Natural killer cell (primary cell): ENCODE measurements around the gene IZUMO4. TPM values are rescaled to one million over a fixed set of nuclear protein-coding genes. Genes with fewer than 3 reads are reported as not detected.

Experiments
- ATAC-seq, 3 donors: fragments of 150-1000 bp in 2 of 3; fragments of 200-7000 bp in 1 of 3; cut with Tn5 transposase; 1 replicate in 1 of 3; 2 replicates in 2 of 3; pipeline ENCODE4 v1.10.0; 2021; ENCODE audit warnings: mild to moderate bottlenecking in 2 of 3, moderate library complexity in 2 of 3
- DNase-seq, 2 donors: peaks; one replicate each; pipeline versions ENCODE4 v3.0.0 to v3.0.0-alpha.2; 2013 to 2021; ENCODE audit warnings: mixed read lengths in 1 of 2
- H3K27ac ChIP-seq: one replicate; pipeline ENCODE4 v1.5.1; 2013; ENCODE audit warnings: mild to moderate bottlenecking, low read length
- H3K27me3 ChIP-seq: one replicate; pipeline ENCODE4 v1.6.1; 2013; ENCODE audit warnings: low read length; ENCODE audit not compliant: control insufficient read depth, insufficient read depth
- H3K36me3 ChIP-seq: one replicate; pipeline ENCODE4 v1.6.1; 2013; ENCODE audit warnings: low read length; ENCODE audit not compliant: control insufficient read depth, insufficient read depth
- H3K4me1 ChIP-seq: one replicate; pipeline ENCODE4 v1.6.1; 2013; ENCODE audit warnings: low read length; ENCODE audit not compliant: control insufficient read depth, insufficient read depth
- H3K4me3 ChIP-seq: one replicate; pipeline ENCODE4 v1.5.1; 2013; ENCODE audit warnings: low read length
- H3K9me3 ChIP-seq: one replicate; pipeline ENCODE4 v1.6.1; 2013; ENCODE audit warnings: low read length; ENCODE audit not compliant: control insufficient read depth, insufficient read depth
- H3K27ac Mint-ChIP-seq, 2 donors: one replicate each; pipeline ENCODE4 v1.8.0; 2022; ENCODE audit warnings: mild to moderate bottlenecking in 2 of 2, mixed read lengths in 2 of 2, moderate library complexity in 1 of 2
- H3K27me3 Mint-ChIP-seq, 2 donors: one replicate each; pipeline ENCODE4 v1.8.0; 2022; ENCODE audit warnings: low read depth in 2 of 2, mixed read lengths in 2 of 2
- H3K36me3 Mint-ChIP-seq: one replicate; pipeline ENCODE4 v1.8.0; 2022; ENCODE audit warnings: mixed read lengths
- H3K4me1 Mint-ChIP-seq, 2 donors: one replicate each; pipeline ENCODE4 v1.8.0; 2022; ENCODE audit warnings: mixed read lengths in 2 of 2
- H3K4me3 Mint-ChIP-seq: one replicate; pipeline ENCODE4 v1.8.0; 2022; ENCODE audit warnings: mild to moderate bottlenecking, moderate library complexity, mixed read lengths
- H3K9me3 Mint-ChIP-seq, 2 donors: one replicate each; pipeline ENCODE4 v1.8.0; 2022; ENCODE audit warnings: mixed read lengths in 2 of 2
- WGBS: methylation state at CpG from one replicate; pipeline ENCODE4 v1.1.7; 2013; ENCODE audit warnings: missing lambda C conversion rate; ENCODE audit not compliant: insufficient coverage; 5-methylcytosine and 5-hydroxymethylcytosine counted together
- intact Hi-C: fragments of 100-400 bp; cut with micrococcal nuclease; formaldehyde crosslinking; loops from one replicate; pipeline ENCODE4 v1.14.2; 2022
- total RNA-seq, 4 donors: library from RNA; stranded (reverse); fragments of 120-200 nt in 1 of 4; gene quantifications; one replicate each; pipeline versions ENCODE4 v1.2.3 to v1.2.4, GENCODE V29; 2013 to 2022
- TF ChIP-seq, protein P1 (sequence below): fragments of 200-600 bp; IDR thresholded peaks from one replicate; pipeline ENCODE4 v1.8.0; 2022; ENCODE audit warnings: antibody characterized with exemption

The IZUMO4 gene
- total RNA-seq, 3 donors from 2014 or later (not counting 1 experiment from before 2014, with no cell fraction given), result 3.3 to 7.6 (median 7.1) TPM

DNA sequence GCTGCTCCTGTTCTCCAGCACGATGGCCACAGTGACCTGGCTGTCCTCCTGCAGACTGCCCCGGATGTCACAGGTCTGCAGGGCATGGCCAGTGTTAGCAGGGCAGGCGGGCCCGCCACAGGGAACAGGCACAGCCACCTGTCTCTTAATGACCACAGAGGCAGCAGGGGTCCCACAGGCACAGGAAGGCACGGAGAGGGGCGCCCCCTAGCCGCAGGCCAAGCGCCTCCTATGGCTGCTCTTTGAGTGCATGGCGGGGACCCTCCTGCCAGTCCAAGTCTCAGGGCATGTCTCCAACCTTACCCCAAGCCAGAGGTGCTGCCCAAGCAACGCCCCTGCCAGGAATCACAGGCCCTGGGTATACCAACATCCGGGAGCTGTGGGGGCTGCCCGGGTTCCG, 14.1 kb downstream of the IZUMO4 start:
- H3K9me3 Mint-ChIP-seq, result no peaks in the 10 kb centered on the region
- intact Hi-C loops, result no loop called here
- H3K36me3 ChIP-seq, result peaks cover 79% of the 10 kb centered on the region
- H3K4me3 Mint-ChIP-seq, result no peak overlapping the region
- H3K27ac Mint-ChIP-seq, result no peak overlapping the region
- ATAC-seq (no peak), DNase-seq (no peak)
- peaks cover 11 to 17% of the 10 kb centered on the region in 2 donors for H3K4me1 Mint-ChIP-seq
- no peaks in the 10 kb centered on the region for H3K27me3 Mint-ChIP-seq
- no peak overlapping the region for H3K4me3 ChIP-seq
- TF ChIP-seq, protein P1, sequence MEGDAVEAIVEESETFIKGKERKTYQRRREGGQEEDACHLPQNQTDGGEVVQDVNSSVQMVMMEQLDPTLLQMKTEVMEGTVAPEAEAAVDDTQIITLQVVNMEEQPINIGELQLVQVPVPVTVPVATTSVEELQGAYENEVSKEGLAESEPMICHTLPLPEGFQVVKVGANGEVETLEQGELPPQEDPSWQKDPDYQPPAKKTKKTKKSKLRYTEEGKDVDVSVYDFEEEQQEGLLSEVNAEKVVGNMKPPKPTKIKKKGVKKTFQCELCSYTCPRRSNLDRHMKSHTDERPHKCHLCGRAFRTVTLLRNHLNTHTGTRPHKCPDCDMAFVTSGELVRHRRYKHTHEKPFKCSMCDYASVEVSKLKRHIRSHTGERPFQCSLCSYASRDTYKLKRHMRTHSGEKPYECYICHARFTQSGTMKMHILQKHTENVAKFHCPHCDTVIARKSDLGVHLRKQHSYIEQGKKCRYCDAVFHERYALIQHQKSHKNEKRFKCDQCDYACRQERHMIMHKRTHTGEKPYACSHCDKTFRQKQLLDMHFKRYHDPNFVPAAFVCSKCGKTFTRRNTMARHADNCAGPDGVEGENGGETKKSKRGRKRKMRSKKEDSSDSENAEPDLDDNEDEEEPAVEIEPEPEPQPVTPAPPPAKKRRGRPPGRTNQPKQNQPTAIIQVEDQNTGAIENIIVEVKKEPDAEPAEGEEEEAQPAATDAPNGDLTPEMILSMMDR, result no peak
- 94% methylated on average over 13 of the region's 13 CpGs for WGBS
- no peaks in the 10 kb centered on the region for H3K27me3 ChIP-seq
- peaks cover 2% of the 10 kb centered on the region for H3K9me3 ChIP-seq
- H3K27ac ChIP-seq, result no peak overlapping the region
- H3K4me1 ChIP-seq, result peaks cover 26% of the 10 kb centered on the region
- H3K36me3 Mint-ChIP-seq, result no peaks in the 10 kb centered on the region

DNA sequence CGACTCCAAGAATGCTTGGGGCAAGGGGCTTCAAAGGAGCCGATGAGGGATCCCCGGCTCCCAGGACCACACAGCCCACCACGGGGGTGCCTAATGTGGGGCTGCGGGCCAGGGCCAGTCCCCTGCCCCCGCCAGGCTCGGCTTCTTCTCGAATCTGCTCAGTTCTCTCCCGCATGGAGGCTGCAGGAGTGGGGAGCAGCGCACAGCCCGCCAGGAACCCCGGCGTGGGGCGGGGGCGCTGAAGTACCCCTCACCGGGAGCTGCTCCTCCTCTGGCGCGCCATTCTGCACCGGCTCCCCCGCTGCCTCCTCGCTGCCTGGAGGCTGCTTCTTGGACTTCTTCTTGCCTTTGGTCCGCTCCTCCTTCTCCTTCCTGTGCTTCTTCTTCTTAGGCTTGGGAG, 14.7 kb downstream of the IZUMO4 start:
- peaks cover 83% of the 10 kb centered on the region for H3K36me3 ChIP-seq
- H3K4me1 ChIP-seq, result peaks cover 26% of the 10 kb centered on the region
- no peak overlapping the region for H3K27ac ChIP-seq
- no peaks in the 10 kb centered on the region for H3K27me3 ChIP-seq
- no peak for DNase-seq
- Mint-ChIP-seq H3K4me1 (peaks cover 11 to 17% of the 10 kb centered on the region in 2 donors), H3K4me3 (no peak overlapping the region), H3K27me3 (no peaks in the 10 kb centered on the region), H3K9me3 (no peaks in the 10 kb centered on the region), H3K27ac (no peak overlapping the region), H3K36me3 (no peaks in the 10 kb centered on the region)
- no peaks in the 10 kb centered on the region for H3K9me3 ChIP-seq
- WGBS, result 96% methylated on average over 22 of the region's 22 CpGs
- TF ChIP-seq, protein P1, result no peak
- intact Hi-C loops, result no loop called here
- no peak for ATAC-seq
- no peak overlapping the region for H3K4me3 ChIP-seq

DNA sequence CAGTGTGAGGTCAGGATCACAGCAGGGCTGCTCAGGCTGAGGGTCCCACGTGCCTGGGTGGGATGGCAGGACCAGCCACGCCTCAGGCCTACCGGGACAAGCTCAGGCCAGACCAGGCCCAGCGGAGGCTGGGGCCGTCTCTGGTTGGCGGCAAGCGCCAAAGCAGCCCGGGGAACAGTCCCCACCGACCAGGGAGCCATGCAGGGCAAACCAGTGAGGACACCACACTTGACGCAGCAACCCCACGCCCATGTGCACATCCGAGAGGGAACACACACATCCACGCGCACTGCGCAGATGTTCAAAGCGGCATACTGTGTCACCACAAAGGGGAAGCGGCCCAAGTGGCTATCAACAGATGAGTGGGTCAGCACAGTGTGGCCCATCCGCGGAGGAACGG, 15.2 kb downstream of the IZUMO4 start:
- no peaks in the 10 kb centered on the region for H3K9me3 Mint-ChIP-seq
- intact Hi-C loops, result no loop called here
- Histone ChIP-seq H3K27me3 (no peaks in the 10 kb centered on the region), H3K36me3 (peaks cover 83% of the 10 kb centered on the region), H3K4me3 (no peak overlapping the region), H3K27ac (peak overlapping the region; percentile 37), H3K9me3 (no peaks in the 10 kb centered on the region), H3K4me1 (peaks cover 26% of the 10 kb centered on the region)
- no peak overlapping the region for H3K4me3 Mint-ChIP-seq
- peaks cover 11 to 17% of the 10 kb centered on the region in 2 donors for H3K4me1 Mint-ChIP-seq
- no peaks in the 10 kb centered on the region for H3K36me3 Mint-ChIP-seq
- no peaks in the 10 kb centered on the region for H3K27me3 Mint-ChIP-seq
- WGBS, result 91% methylated on average over 20 of the region's 20 CpGs
- peak in 1 of 3 donors; percentile 3 for ATAC-seq
- TF ChIP-seq, protein P1, result no peak
- H3K27ac Mint-ChIP-seq, result peak overlapping the region; percentile 68 to 75
- DNase-seq, result no peak
